ENCODE results near the gene KPNA5.
"Not testable (repeated sequence)": the region's sequence is repeated elsewhere in the genome, so short reads cannot be mapped to it uniquely, and the experiment has no call there.

The KPNA5 gene

DNA sequence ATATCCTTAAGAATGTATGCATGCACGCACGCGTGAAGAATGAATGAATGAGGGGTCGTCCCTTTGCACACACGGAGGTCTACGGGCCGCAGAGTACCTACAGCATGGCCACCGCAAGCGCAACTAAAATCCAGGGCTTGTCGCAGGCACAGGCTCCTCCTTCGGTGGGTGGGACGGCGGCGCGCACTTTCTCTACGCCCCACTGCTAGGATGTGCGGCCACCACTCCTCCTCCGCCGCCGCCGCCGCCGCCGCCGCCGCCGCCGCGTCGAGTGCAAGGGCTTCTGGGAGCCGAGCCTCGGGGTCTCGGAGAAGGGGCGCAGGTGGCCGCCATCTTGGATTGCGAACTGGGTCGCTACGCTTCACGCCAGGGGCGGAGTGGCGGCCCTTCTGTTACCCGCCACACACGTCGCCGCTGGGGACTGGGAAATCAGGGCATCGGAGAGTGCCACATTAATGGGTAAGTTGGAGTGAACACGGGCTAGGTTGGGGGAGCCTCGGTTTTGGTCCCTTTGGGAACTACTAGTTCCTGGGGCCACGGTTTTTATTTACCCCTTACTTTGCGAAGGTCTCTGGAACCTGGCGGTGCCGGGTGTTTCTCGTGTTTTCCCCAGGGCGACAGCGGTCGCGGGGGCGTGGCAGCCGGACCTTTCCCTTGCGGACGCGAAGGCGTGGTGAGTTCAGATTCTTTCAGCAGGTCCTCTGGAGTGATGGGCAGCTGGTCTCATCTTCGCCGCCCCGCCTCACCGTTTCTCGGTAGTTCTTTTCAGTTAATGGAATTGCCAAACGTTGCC is at the start of gene KPNA5:
TSS of gene KPNA5 (plus strand) at position 332 of the 793 bp plus-strand sequence. CDS start at position 456, 124 bp downstream.
- peak; percentile 92 for DNase-seq

DNA sequence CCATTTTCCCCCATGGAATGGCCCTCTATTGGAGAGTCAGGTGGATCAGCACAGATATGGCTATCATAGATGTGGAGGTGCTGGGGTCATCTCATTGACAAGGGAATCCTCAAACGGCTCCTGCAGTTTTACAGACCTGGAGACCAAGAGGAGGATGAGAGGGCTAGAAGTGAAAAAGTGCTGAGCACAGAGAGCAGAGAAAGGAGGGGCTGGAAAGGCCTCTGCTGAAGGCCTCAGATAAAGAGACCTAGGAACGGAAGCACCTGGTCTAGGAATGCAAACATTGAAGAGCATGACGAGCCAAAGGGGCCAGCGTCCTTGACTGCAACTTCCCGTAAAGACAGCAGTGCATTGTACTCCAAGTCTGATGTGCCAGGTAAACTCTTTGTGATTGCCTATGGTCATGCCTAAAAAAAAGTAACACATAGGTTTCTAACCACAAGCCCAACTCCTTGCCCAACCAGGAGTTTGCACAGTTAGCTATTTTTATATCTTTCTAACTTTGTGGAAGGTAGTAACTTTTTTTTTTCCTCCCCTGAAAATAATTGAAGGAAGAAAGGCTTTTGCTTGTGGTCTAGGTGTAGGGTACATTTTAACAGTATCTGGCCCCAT is 49.5 kb upstream of the KPNA5 start:
- DNase-seq, result no peak

GRCh38 chr6:116633685-116634084 is 47.3 kb upstream of the KPNA5 start:
- DNase-seq, result no peak

DNA sequence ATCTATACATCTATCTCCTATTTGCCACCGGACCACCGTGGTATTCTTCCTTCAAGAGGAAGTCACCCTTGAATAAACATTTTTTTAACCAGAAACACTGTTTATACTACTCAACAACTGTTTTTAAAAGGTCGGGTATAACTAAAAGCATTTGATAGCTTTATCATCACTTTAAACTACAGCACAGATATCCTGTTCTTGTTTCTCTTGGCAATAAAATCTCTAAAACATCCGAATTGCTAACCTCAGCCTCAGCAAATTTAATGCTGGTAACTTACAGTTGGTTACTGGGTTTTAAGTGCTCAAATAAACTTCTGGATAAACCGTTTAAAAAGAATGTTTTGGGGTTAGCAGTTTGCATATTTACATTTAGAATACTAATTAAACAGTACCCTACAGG is 32.9 kb upstream of the KPNA5 start:
- DNase-seq, result no peak

GRCh38 chr6:116649129-116649528 is 31.9 kb upstream of the KPNA5 start:
- DNase-seq, result no peak

GRCh38 chr6:116651916-116652315 is 29.1 kb upstream of the KPNA5 start:
- no peak for DNase-seq

GRCh38 chr6:116661594-116661993 is 19.4 kb upstream of the KPNA5 start:
- DNase-seq, result no peak

DNA sequence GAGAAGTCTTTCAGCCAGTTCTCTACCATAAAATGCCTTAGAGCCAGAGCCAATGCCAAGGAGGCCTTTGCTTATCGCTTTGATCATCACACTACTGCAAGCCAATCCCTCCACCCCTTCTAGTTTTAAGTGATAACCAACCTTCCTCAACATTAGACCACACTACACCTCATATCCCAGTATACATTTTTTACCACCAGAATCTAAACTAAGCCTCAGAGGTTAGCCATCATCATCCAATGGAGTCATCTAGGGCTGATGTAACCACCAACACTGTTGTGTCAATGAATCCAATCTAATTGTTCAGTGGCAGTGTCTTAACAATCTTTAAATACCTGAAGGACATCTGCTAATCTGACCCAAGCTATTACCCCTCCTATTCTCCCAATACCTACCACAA is 18.8 kb upstream of the KPNA5 start:
- DNase-seq, result no peak

GRCh38 chr6:116663308-116663707 is 17.7 kb upstream of the KPNA5 start:
- no peak for DNase-seq

DNA sequence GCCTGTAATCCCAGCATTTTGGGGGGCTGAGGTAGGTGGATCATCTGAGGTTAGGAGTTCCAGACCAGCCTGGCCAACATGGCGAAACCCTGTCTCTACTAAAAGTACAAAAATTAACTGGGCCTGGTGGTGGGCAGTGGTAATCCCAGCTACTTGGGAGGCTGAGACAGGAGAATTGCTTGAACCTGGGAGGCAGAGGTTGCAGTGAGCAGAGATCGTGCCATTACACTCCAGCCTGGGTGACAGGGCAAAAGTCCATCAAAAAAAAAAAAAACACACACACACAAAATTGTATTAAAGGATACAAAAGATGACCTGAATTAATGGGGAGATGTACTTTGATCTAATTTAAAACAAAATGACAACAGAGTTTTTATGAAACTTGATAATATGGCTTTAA is 16.8 kb upstream of the KPNA5 start:
- not testable (repeated sequence) for DNase-seq

DNA sequence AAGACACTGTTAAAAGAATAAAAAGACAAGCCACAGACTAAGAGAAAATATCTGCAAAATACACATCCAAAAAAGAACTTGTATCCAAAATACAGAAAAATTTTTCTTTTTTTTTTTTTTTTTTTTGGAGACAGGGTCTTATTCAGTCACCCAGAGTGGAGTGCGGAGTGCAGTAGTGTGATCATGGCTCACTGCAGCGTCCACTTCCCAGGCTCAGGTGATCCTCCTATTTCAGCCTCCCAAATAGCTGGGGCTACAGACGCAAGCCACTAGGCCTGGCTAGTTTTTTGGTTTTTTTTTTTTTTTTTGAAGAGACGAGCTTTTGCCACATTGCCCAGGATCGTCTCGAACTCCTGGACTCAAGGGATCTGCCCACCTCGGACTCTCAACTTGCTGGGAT is 15.5 kb upstream of the KPNA5 start:
- DNase-seq, result no peak

GRCh38 chr6:116666869-116667268 is 14.1 kb upstream of the KPNA5 start:
- DNase-seq, result no peak

DNA sequence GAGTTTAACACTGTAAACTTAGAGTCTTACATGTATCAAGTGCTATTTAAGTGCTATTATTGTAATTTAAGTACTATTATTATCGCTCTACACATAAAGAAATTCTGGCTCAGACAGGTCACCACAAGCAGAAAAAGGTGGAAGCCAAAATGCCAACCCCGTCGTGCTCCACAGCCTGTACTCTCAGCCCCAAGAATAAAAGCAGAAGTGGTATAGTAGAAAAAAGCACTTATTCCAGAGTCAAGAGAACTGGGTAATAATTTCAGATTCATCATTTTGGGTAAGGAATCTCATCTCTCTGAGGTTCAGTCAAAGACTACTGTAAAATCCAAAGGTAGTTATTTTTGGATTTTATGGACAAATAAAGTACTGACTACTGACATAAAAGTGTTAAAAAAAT is 13.4 kb upstream of the KPNA5 start:
- DNase-seq, result no peak

GRCh38 chr6:116672306-116672705 is 8.7 kb upstream of the KPNA5 start:
- DNase-seq, result no peak

GRCh38 chr6:116676021-116676420 is 5.0 kb upstream of the KPNA5 start:
- no peak for DNase-seq

DNA sequence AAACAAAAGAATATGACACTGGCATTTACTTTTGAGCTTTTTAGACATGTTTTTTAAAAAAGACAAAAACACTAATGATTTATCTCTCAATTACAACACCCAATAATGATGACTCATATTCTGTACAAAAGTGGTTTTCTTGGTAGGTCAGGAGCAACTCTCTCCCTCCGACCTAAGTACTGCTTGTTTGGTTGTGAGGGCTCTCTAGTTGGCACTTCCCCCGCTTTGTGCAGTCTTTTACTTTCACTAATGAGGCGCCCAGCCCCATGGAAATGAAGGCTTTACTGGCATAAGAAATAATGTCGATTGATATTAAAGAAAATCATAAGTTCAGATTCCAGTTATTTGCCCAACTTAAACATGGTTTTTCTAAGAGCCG is 1.3 kb downstream of the KPNA5 start:
- DNase-seq, result no peak

- no peak for DNase-seq
These were observed 4.5 kb downstream of the KPNA5 start for GRCh38 chr6:116685437-116685993.

GRCh38 chr6:116686475-116687101 is 5.6 kb downstream of the KPNA5 start:
- DNase-seq, result not testable (repeated sequence)

GRCh38 chr6:116691154-116691553 is 10.1 kb downstream of the KPNA5 start:
- DNase-seq, result no peak

- not testable (repeated sequence) for DNase-seq
These were observed 11.9 kb downstream of the KPNA5 start for GRCh38 chr6:116692873-116693272.

GRCh38 chr6:116693275-116693674 is 12.3 kb downstream of the KPNA5 start:
- DNase-seq, result not testable (repeated sequence)

GRCh38 chr6:116695401-116695800 is 14.4 kb downstream of the KPNA5 start:
- DNase-seq, result no peak

DNA sequence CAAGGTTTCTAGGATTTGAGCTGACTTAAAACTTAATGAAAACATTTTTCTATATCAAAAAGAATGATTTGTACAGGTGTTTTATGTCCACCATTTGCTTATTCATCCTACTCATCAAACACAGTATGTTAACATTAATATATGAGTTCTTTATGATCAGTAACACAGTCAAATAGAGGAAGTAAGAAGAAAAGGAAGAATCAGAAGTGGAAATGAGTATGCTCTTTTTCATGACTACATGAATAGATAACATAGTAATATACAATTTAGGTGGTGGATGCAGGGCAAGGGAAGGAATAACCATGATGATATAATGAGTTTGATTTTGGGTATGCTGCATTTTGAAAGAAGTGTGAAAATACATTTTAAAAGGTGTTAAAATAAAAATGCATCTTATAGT is 16.5 kb downstream of the KPNA5 start:
- DNase-seq, result no peak

DNA sequence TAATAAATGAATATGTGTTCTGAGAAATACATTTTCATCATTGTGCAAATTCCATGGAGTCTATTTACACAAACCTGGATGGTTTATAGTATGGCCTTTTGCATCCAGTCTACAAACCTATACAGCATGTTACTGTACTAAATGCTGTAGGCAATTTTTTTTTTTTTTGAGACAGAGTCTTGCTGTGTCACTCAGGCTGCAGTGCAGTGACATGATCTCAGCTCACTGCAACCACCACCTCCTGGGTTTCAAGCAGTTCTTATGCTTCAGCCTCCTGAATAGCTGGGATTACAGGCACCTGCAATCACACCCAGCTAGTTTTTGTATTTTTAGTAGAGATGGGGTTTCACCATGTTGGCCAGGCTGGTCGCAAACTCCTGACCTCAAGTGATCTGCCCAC is 22.9 kb downstream of the KPNA5 start:
- DNase-seq, result not testable (repeated sequence)
